HG03342 (cell line): ENCODE results near the gene ATPAF2.

Source experiments
- ATAC-seq: cut with Tn5 transposase; IDR thresholded peaks from one replicate; pipeline ENCODE4 v1.9.1; 2021; ENCODE audit warnings: mild to moderate bottlenecking, moderate library complexity; ENCODE audit not compliant: unreplicated experiment

ATPAF2 gene

DNA sequence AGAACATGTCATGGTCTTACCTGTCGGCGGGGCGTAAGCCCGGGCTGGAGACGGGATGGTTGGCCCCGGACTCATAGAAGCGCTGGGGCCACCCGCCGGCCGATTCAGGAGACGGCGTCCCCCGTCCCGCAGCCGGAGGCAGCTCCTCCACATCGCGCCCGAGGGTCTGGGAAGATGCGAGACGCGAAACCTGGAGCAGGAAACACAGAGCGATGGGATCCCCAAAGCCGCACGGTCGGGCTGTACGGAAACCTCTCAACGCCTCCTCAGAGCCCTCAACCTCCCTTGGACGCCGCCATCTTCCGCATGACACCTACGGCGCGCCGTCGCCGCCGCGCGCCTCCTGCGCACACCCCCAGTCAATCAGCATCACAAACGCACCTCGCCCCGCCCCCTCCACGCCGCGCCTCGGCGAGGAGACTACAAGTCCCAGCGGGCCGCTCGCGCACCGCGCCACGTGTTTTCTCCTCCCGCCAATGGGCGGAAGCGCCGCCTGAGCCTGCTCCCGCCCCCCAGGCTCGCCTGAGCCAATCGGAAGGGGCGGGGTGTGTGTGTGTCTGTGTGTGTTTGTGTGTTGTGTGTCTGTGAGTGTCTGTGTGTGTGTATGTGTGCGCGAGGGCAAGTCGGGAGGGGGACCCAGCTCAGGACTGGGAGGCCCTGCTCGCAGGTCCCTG, at the start of gene ATPAF2, which contains the start of gene GID4:
TSS of gene ATPAF2 (minus strand) at position 308 of the 674 bp plus-strand sequence. CDS start at position 153, 155 bp downstream.
TSS of gene GID4 (plus strand) at position 548 of the 674 bp plus-strand sequence. CDS start at position 605, 57 bp downstream.
- peak; percentile 88 for ATAC-seq

DNA sequence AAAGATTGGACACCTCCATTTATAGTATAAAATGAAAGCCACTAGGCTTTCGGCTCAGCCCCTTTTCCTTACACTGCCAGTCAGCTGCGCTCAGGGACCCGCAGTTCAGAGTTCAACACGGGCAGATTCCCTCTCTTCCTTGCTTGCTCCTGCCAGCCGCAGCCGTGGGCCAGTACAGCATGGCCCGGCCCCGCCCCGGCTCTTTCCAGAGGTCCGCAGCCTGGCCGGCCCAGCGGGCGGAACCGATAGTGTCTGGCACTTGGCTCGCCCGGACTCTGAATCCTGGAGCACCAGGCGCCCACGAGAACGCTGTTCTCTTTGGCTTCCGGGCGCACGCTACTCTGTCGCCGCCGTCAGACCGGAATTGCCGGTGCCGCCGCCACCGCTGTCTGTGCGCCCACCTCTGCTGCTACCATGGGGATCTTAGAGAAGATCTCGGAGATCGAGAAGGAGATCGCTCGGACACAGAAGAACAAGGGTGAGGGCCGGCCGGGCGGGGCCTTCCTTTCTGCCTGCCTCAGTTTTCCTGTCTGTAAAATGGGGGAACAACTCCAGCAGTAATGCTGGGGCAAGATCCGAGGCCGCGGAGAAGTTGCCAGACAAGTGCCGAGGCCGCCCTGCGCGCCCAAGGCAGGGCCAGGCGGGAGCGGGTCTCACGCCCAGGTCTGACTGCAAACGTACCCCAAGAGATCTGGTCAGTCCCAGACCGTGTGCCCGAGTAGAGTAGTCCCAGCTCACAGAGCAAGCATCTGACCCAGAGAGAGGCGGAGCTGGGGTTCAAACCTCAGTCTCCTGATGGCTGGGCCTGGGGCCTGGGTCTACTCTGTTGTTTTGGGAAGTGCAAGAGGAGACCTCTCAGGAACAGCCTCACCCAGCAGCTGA, 48.9 kb upstream of the ATPAF2 start, which contains the start of gene DRG2:
TSS of gene DRG2 (plus strand) at position 339 of the 882 bp plus-strand sequence. CDS start at position 415, 76 bp downstream.
- peak; percentile 79 for ATAC-seq

DNA sequence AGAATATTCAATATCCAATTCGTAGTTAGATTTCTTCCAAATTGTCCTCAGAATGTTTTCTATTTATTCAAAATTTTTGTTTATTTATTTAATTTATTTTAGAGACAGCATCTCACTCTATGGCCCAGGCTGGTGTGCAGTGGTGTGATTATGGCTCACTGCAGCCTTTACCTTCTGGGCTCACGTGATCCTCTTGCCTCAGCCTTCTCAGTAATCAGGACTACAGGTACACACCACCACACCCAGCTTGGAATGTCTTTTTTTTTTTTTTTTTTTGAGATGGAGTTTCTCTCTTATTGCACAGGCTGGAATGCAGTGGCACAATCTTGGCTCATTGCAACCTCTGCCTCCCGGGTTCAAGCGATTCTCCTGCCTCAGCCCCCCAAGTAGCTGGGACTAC, 45.3 kb upstream of the ATPAF2 start:
- no peak for ATAC-seq

DNA sequence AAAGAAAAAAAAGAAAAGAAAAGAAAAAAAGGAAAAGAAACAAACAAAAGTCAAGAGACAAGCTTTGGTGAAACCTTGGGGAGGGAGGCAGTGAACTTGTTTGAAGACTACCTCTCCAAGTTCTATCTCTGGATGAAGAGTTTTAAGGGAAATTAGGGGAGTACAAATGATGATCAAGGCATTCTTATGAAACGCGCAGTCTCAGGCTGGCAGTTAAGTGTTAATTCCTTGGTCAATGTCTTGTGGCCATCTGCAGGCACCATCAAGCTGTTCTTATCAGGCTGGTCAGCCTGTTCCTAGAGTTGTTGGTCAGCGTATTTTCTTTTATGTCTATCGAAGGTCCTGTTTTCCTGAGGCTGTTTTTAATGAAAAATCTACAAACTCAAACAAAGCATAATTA, 40.6 kb upstream of the ATPAF2 start:
- ATAC-seq: no peak

GRCh38 chr17:18076936-18077335, 38.0 kb upstream of the ATPAF2 start:
- no peak for ATAC-seq

DNA sequence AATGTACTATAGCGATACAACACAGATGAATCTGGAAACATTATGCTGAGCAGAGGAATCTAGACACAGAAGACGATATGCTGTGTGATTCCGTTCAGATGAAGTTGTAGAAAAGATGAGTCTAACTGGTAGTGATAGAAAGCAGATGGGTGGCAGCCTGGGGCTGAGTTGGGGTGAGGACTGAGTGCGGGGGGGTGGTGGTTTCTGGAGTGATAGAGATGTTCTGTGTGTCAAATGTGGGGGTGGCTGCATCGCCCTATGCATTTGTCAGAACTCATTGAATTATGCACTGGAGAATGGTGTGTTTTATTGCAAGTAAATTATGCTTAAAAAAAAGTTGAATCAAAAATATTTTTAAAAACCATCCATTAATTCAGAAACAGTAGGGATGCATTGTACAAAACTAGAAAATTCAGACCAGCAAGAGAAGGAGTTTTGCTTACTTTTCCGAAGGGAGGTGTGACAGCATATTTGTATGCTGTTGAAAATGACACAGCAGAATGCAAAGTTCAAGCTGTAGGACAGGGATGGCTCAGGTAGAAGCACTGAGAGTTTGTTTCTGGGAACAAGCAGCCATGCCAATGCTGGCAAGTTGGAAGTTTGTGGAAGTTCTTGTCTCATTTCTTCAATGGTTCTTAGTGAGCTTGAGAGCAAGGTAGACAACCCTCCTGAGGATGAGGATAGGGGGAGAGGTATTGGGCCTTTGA, 35.8 kb upstream of the ATPAF2 start:
- no peak for ATAC-seq

GRCh38 chr17:18071751-18072150, 32.8 kb upstream of the ATPAF2 start:
- no peak for ATAC-seq

- ATAC-seq: no peak
These were observed 31.9 kb upstream of the ATPAF2 start for GRCh38 chr17:18070861-18071340.

GRCh38 chr17:18069101-18069500, 30.1 kb upstream of the ATPAF2 start:
- ATAC-seq: no peak

DNA sequence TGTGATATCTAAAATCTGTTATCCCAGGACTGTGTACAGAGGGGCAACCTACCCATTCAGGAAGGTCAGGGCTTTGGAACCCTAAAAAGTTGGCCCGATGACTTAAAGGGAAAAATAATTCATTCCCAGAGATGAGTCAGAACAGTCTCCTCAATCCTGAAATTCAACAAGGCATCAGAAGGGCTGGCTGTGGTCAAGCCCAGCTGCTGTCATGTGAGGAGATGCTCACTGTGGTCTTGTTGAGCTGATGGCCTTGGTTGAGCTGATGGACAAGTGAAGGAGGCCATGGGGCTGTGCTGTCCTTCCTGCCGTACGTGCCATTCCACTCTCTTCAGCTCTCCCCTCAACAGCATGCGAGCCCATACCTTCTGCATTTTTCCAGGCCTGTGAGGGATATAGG, 27.9 kb upstream of the ATPAF2 start:
- no peak for ATAC-seq

GRCh38 chr17:18065546-18065945, 26.6 kb upstream of the ATPAF2 start:
- ATAC-seq: no peak

DNA sequence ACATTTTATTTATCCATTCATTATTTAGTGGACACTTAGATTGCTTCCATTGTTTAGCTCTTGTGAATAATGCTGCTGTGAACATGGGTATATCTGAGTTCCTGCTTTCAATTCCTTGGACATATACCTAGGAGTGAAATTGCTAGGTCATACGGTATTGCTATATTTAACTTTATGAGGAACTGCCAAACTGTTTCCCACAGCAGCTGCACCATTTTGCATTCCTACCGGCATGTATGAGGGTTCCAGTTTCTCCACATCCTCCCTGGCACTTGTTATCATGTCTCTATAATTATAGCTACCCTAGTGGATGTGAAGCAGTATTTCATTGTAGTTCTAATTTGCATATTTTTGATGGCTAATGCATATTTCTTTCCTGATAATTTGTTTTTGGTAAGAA, 25.1 kb upstream of the ATPAF2 start:
- no peak for ATAC-seq

DNA sequence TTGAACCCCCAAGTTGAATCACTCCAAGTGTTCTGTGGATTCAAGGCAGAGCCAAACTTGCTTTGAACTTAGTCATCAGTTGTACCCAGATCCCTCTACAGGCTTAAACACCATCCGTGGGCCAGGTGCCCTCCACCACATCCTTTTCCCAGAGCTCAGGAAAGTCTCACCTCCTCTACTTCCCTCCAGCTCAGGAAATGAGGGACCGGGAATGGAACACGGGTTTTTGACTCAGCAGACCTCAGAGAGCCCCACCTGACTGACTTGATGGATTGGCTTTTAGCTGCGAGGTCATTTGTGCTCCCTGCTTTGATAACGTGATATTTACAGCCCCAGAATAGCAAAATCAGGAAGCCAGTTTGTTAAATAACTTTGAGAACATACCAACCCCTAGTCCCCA, 20.3 kb upstream of the ATPAF2 start:
- ATAC-seq: no peak

- ATAC-seq: no peak
These were observed 17.2 kb upstream of the ATPAF2 start for GRCh38 chr17:18056214-18056613.

- no peak for ATAC-seq
These were observed 16.6 kb upstream of the ATPAF2 start for GRCh38 chr17:18055597-18055996.

- ATAC-seq: no peak
These were observed 6.9 kb upstream of the ATPAF2 start for GRCh38 chr17:18045691-18046350.

DNA sequence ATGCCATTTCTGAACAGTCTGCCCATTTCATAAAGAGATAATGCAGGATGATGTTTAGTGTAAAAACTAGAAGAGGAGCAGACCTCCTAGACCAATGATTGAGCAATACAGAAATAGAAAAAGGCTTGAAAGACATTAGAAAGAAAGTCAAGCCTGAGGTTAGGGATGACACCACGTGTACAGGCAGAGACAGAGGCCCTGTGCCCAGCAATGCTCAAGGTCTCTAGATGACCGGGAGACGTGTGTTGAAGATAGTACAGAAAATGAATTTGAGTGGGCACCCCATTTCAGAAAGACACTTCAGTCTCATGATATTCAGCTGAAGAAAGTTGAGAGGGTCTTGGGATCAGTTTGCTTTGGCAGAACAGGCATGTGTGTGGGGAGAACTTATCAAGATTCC, 5.6 kb upstream of the ATPAF2 start:
- no peak for ATAC-seq

GRCh38 chr17:18043491-18043890, 4.5 kb upstream of the ATPAF2 start:
- no peak for ATAC-seq

GRCh38 chr17:18042983-18043382, 4.0 kb upstream of the ATPAF2 start:
- ATAC-seq: no peak

GRCh38 chr17:18041776-18042175, 2.8 kb upstream of the ATPAF2 start:
- no peak for ATAC-seq
